GM23338 (cell line): ENCODE results near the gene GYS2. TPM values are rescaled to one million over a fixed set of nuclear protein-coding genes. Genes with fewer than 3 reads are reported as not detected.
A peak's percentile ranks its signal among the peaks of the same experiment; 100 is the strongest.

Experiments used
- ATAC-seq: fragments of 200-7000 bp; cut with Tn5 transposase; 3 replicates; pipeline ENCODE4 v1.9.1; 2020
- DNase-seq: peaks from one replicate; pipeline ENCODE4 v3.0.0-alpha.2; 2015; ENCODE audit warnings: low spot score
- H2AFZ ChIP-seq: fragments of 200-600 bp; sonication (generic); 2 replicates; pipeline ENCODE4 v1.8.0; 2016; ENCODE audit warnings: antibody characterized with exemption, mild to moderate bottlenecking, moderate library complexity
- H3F3A ChIP-seq: fragments of 200-600 bp; sonication (generic); replicated peaks from 2 replicates; pipeline ENCODE4 v1.8.0; 2017; ENCODE audit warnings: antibody characterized with exemption, mixed run types, low read depth
- H3K27ac ChIP-seq: fragments of 200-600 bp; sonication (generic); 2 replicates; pipeline ENCODE4 v1.6.1; 2016; ENCODE audit warnings: low read depth
- H3K27me3 ChIP-seq: fragments of 200-600 bp; sonication (generic); 2 replicates; pipeline ENCODE4 v1.8.0; 2016; ENCODE audit warnings: mild to moderate bottlenecking, mixed run types, moderate library complexity; ENCODE audit not compliant: insufficient read depth
- H3K36me3 ChIP-seq: fragments of 200-600 bp; sonication (generic); 2 replicates; pipeline ENCODE4 v1.8.0; 2016; ENCODE audit warnings: mild to moderate bottlenecking; ENCODE audit not compliant: insufficient read depth
- H3K4me1 ChIP-seq: fragments of 200-600 bp; sonication (generic); 2 replicates; pipeline ENCODE4 v1.8.0; 2016; ENCODE audit warnings: mild to moderate bottlenecking, moderate library complexity; ENCODE audit not compliant: insufficient read depth
- H3K4me2 ChIP-seq: fragments of 200-600 bp; sonication (generic); 2 replicates; pipeline ENCODE4 v1.7.1; 2017; ENCODE audit warnings: mixed run types
- H3K4me3 ChIP-seq: fragments of 200-600 bp; sonication (generic); 2 replicates; pipeline ENCODE4 v1.6.1; 2016; ENCODE audit warnings: mixed run types
- H3K79me2 ChIP-seq: fragments of 200-600 bp; sonication (generic); replicated peaks from 2 replicates; pipeline ENCODE4 v1.8.0; 2017; ENCODE audit warnings: mild to moderate bottlenecking; ENCODE audit not compliant: insufficient read depth
- H3K9me2 ChIP-seq: fragments of 200-600 bp; sonication (generic); 2 replicates; pipeline ENCODE4 v1.8.0; 2017; ENCODE audit not compliant: insufficient read depth
- H4K20me1 ChIP-seq: fragments of 200-600 bp; sonication (generic); replicated peaks from 2 replicates; pipeline ENCODE4 v1.8.0; 2017; ENCODE audit warnings: mild to moderate bottlenecking; ENCODE audit not compliant: insufficient read depth
- H3K27ac Mint-ChIP-seq: 2 replicates; pipeline ENCODE4 v1.8.0; 2020; ENCODE audit warnings: inconsistent platforms, mild to moderate bottlenecking, moderate library complexity, mixed read lengths
- H3K27me3 Mint-ChIP-seq: 3 replicates; pipeline ENCODE4 v1.8.0; 2022; ENCODE audit warnings: low read depth, mild to moderate bottlenecking, moderate library complexity, mixed read lengths, inconsistent platforms; ENCODE audit not compliant: insufficient read depth, poor library complexity
- H3K36me3 Mint-ChIP-seq: 3 replicates; pipeline ENCODE4 v1.8.0; 2021; ENCODE audit warnings: low read depth, mild to moderate bottlenecking, inconsistent platforms, moderate library complexity, mixed read lengths
- H3K4me1 Mint-ChIP-seq: 3 replicates; pipeline ENCODE4 v1.8.0; 2020; ENCODE audit warnings: mild to moderate bottlenecking, inconsistent platforms, mixed read lengths
- H3K4me3 Mint-ChIP-seq: 3 replicates; pipeline ENCODE4 v1.8.0; 2021; ENCODE audit warnings: moderate library complexity, mild to moderate bottlenecking, inconsistent platforms, mixed read lengths
- H3K9me3 Mint-ChIP-seq: 3 replicates; pipeline ENCODE4 v1.8.0; 2020; ENCODE audit warnings: moderate library complexity, mild to moderate bottlenecking, inconsistent platforms, mixed read lengths
- CREB1 ChIP-seq: fragments of 250-450 bp; sonication (Bioruptor Pico); IDR thresholded peaks from 2 replicates; pipeline ENCODE4 v1.5.0; 2020; ENCODE audit warnings: low read depth, mild to moderate bottlenecking, moderate library complexity
- CTCF ChIP-seq, 2 experiments: fragments of 200-600 bp in 1 of 2; sonication (generic) in 1 of 2; conservative IDR thresholded peaks; 2 replicates each; pipeline versions ENCODE4 v1.5.1 to v1.6.1; 2016 to 2017; ENCODE audit warnings: antibody characterized with exemption in 2 of 2, low read depth in 2 of 2, mild to moderate bottlenecking in 2 of 2, moderate library complexity in 1 of 2
- ETS1 ChIP-seq: IDR thresholded peaks from 2 replicates; pipeline ENCODE4 v1.6.1; 2016; ENCODE audit warnings: antibody characterized with exemption
- EZH2 ChIP-seq: fragments of 200-600 bp; sonication (generic); IDR thresholded peaks from one replicate; pipeline ENCODE4 v1.8.0; 2017; ENCODE audit warnings: antibody characterized with exemption, mild to moderate bottlenecking, low read depth; ENCODE audit not compliant: unreplicated experiment
- EZH2phosphoT487 ChIP-seq: fragments of 200-600 bp; sonication (generic); IDR thresholded peaks from one replicate; pipeline ENCODE4 v1.8.1; 2018; ENCODE audit warnings: antibody characterized with exemption; ENCODE audit not compliant: unreplicated experiment
- JUNB ChIP-seq: IDR thresholded peaks from one replicate; pipeline ENCODE4 v1.6.1; 2016; ENCODE audit warnings: antibody characterized with exemption; ENCODE audit not compliant: unreplicated experiment
- NANOG ChIP-seq: IDR thresholded peaks from 2 replicates; pipeline ENCODE4 v1.6.1; 2016; ENCODE audit warnings: antibody characterized with exemption, borderline replicate concordance
- ZNF114 ChIP-seq: fragments of 250-450 bp; sonication (Bioruptor Pico); IDR thresholded peaks from 2 replicates; pipeline ENCODE4 v1.5.0; 2020; ENCODE audit warnings: mild to moderate bottlenecking, moderate library complexity
- ZNF331 ChIP-seq: fragments of 250-450 bp; sonication (Bioruptor Pico); IDR thresholded peaks from 2 replicates; pipeline ENCODE4 v1.5.0; 2020; ENCODE audit warnings: low read depth, mild to moderate bottlenecking, moderate library complexity
- ZNF462 ChIP-seq: fragments of 250-450 bp; sonication (Bioruptor Pico); IDR thresholded peaks from 2 replicates; pipeline ENCODE4 v1.5.0; 2020; ENCODE audit warnings: mild to moderate bottlenecking, moderate library complexity
- polyA plus RNA-seq: library from polyadenylated mRNA; unstranded; fragments of >200 nt; fragmentation: Nextera tagmentation; extraction: Ambion mirVana; gene quantifications from 2 replicates; pipeline ENCODE4 v1.2.1, GENCODE V29; 2016
- total RNA-seq: library from RNA; depleted of rRNA; stranded (reverse); fragments of >200 nt; shearing (Covaris generic); gene quantifications from 2 replicates; pipeline ENCODE4 v1.2.3, GENCODE V29; 2014

GYS2 gene
- total and polyA plus RNA-seq, 2 experiments from 2014 or later: not detected

GRCh38 chr12:21580748-21581516 lies 23.7 kb downstream of the GYS2 start (continued):
- no peak for TF ChIP-seq CTCF (conservative IDR thresholded peaks at IDR 0.05; ENCODE audit: low read depth in 2 of 2)
- TF ChIP-seq JUNB: no peak

GRCh38 chr12:21577516-21577915 lies 27.1 kb downstream of the GYS2 start:
- no peaks in the 10 kb centered on the region for H3K9me2 ChIP-seq
- H3K27me3 ChIP-seq: no peaks in the 10 kb centered on the region
- Mint-ChIP-seq H3K4me3 (no peak overlapping the region), H3K4me1 (peaks cover 3% of the 10 kb centered on the region; the same call in 1 of the 3 replicates), H3K9me3 (no peaks in the 10 kb centered on the region), H3K36me3 (no peaks in the 10 kb centered on the region), H3K27ac (no peak overlapping the region), H3K27me3 (no peaks in the 10 kb centered on the region)
- TF ChIP-seq CTCF (conservative IDR thresholded peaks at IDR 0.05; ENCODE audit: low read depth in 2 of 2): no peak
- no peak for TF ChIP-seq ZNF462
- TF ChIP-seq ZNF331 (CRISPR knock-in tag): no peak
- TF ChIP-seq JUNB: no peak
- no peak for TF ChIP-seq EZH2
- TF ChIP-seq ZNF114 (CRISPR knock-in tag): no peak
- no peak for TF ChIP-seq EZH2phosphoT487
- no peak for TF ChIP-seq CREB1 (CRISPR knock-in tag)
- no peak for TF ChIP-seq ETS1
- no peak for TF ChIP-seq NANOG
- H3K79me2 ChIP-seq: no peaks in the 10 kb centered on the region
- DNase-seq: peak; percentile 10
- no peak overlapping the region for H3K27ac ChIP-seq
- H3K4me1 ChIP-seq: no peaks in the 10 kb centered on the region
- no peaks in the 10 kb centered on the region for H3K36me3 ChIP-seq
- H3K4me3 ChIP-seq: no peak overlapping the region
- no peak overlapping the region for H3K4me2 ChIP-seq
- no peak overlapping the region for H2AFZ ChIP-seq
- no peak for ATAC-seq
- no peaks in the 10 kb centered on the region for H3F3A ChIP-seq
- H4K20me1 ChIP-seq: no peaks in the 10 kb centered on the region
